Activated effector memory CD4-positive, alpha-beta T cell treated with Interleukin-2 at 50 U/mL for 16 hours (primary cell): ENCODE measurements around the gene OPN4.
"Not testable (repeated sequence)": the region's sequence is repeated elsewhere in the genome, so short reads cannot be mapped to it uniquely, and the experiment has no call there.

ENCODE experiments used
- DNase-seq: peaks from one replicate; pipeline ENCODE4 v3.0.0-alpha.2; 2020

OPN4 gene

GRCh38 chr10:86654411-86655172 lies at the start of gene OPN4:
OPN4 (plus strand) TSS chr10:86654547; CDS start chr10:86654784, 237 bp downstream.
- DNase-seq, result no peak

GRCh38 chr10:86607674-86608073 lies 46.7 kb upstream of the OPN4 start:
- DNase-seq, result no peak

GRCh38 chr10:86609920-86610319 lies 44.4 kb upstream of the OPN4 start:
- DNase-seq, result no peak

GRCh38 chr10:86611386-86611785 lies 43.0 kb upstream of the OPN4 start:
- DNase-seq, result no peak

- no peak for DNase-seq
Observed at GRCh38 chr10:86613096-86613495, 41.3 kb upstream of the OPN4 start.

GRCh38 chr10:86613905-86614304 lies 40.4 kb upstream of the OPN4 start:
- no peak for DNase-seq

- no peak for DNase-seq
Observed at GRCh38 chr10:86614853-86615252, 39.5 kb upstream of the OPN4 start.

- DNase-seq, result not testable (repeated sequence)
Observed at GRCh38 chr10:86617278-86617677, 37.1 kb upstream of the OPN4 start.

GRCh38 chr10:86628311-86628710 lies 26.0 kb upstream of the OPN4 start:
- DNase-seq, result no peak

- no peak for DNase-seq
Observed at GRCh38 chr10:86630079-86630478, 24.3 kb upstream of the OPN4 start.

- no peak for DNase-seq
Observed at GRCh38 chr10:86632009-86632800, 22.1 kb upstream of the OPN4 start.

GRCh38 chr10:86632951-86633350 lies 21.4 kb upstream of the OPN4 start:
- DNase-seq, result no peak

- no peak for DNase-seq
Observed at GRCh38 chr10:86635402-86635801, 18.9 kb upstream of the OPN4 start.

- no peak for DNase-seq
Observed at GRCh38 chr10:86636311-86636710, 18.0 kb upstream of the OPN4 start.

- no peak for DNase-seq
Observed at GRCh38 chr10:86642021-86642420, 12.3 kb upstream of the OPN4 start.

GRCh38 chr10:86642499-86642898 lies 11.8 kb upstream of the OPN4 start:
- DNase-seq, result no peak

GRCh38 chr10:86644152-86644793 lies 10.1 kb upstream of the OPN4 start:
- DNase-seq, result no peak

GRCh38 chr10:86644794-86645445 lies 9.4 kb upstream of the OPN4 start:
- DNase-seq, result no peak

GRCh38 chr10:86645621-86646165 lies 8.7 kb upstream of the OPN4 start:
- not testable (repeated sequence) for DNase-seq

GRCh38 chr10:86646532-86646931 lies 7.8 kb upstream of the OPN4 start:
- no peak for DNase-seq

- DNase-seq, result no peak
Observed at GRCh38 chr10:86646933-86647332, 7.4 kb upstream of the OPN4 start.

- DNase-seq, result no peak
Observed at GRCh38 chr10:86647773-86648703, 6.3 kb upstream of the OPN4 start.
